GM04503 (cell line): ENCODE results near the gene ZNF227.
"Not testable (repeated sequence)": the region's sequence is repeated elsewhere in the genome, so short reads cannot be mapped to it uniquely, and the experiment has no call there.

Experiments used
- DNase-seq: peaks from one replicate; pipeline ENCODE4 v3.0.0-alpha.2; 2012; ENCODE audit warnings: low read depth

The ZNF227 gene

GRCh38 chr19:44212250-44212865 is at the start of gene ZNF227:
Gene ZNF227, plus strand, starts transcription at chr19:44212532. Its CDS starts 5,261 bp downstream, at chr19:44217793.
- peak; percentile 95 for DNase-seq

GRCh38 chr19:44163789-44164188 is 48.5 kb upstream of the ZNF227 start:
- no peak for DNase-seq

GRCh38 chr19:44164327-44164672 is 48.0 kb upstream of the ZNF227 start:
- no peak for DNase-seq

GRCh38 chr19:44164673-44165512 is 47.4 kb upstream of the ZNF227 start, which contains the start of gene ZNF226:
Gene ZNF226, plus strand, starts transcription at chr19:44165100. Its CDS starts 4,981 bp downstream, at chr19:44170081.
- peak; percentile 97 for DNase-seq

GRCh38 chr19:44170660-44171059 is 41.7 kb upstream of the ZNF227 start:
- DNase-seq = not testable (repeated sequence)

GRCh38 chr19:44176590-44176989 is 35.7 kb upstream of the ZNF227 start:
- no peak for DNase-seq

GRCh38 chr19:44180968-44181367 is 31.4 kb upstream of the ZNF227 start:
- no peak for DNase-seq

- no peak for DNase-seq
Observed at GRCh38 chr19:44182145-44182544, 30.2 kb upstream of the ZNF227 start.

GRCh38 chr19:44190020-44190419 is 22.3 kb upstream of the ZNF227 start:
- DNase-seq = no peak

GRCh38 chr19:44192127-44192526 is 20.2 kb upstream of the ZNF227 start:
- DNase-seq = no peak

- no peak for DNase-seq
Observed at GRCh38 chr19:44196772-44197171, 15.6 kb upstream of the ZNF227 start.

- DNase-seq = no peak
Observed at GRCh38 chr19:44202470-44202869, 9.9 kb upstream of the ZNF227 start.

- no peak for DNase-seq
Observed at GRCh38 chr19:44202974-44203373, 9.4 kb upstream of the ZNF227 start.

GRCh38 chr19:44203877-44204276 is 8.5 kb upstream of the ZNF227 start:
- DNase-seq = not testable (repeated sequence)

GRCh38 chr19:44204772-44205171 is 7.6 kb upstream of the ZNF227 start:
- DNase-seq = no peak

GRCh38 chr19:44207126-44207803 is 5.1 kb upstream of the ZNF227 start:
- DNase-seq = peak; percentile 67

GRCh38 chr19:44212866-44213346 is 574 bp downstream of the ZNF227 start:
- DNase-seq = no peak

GRCh38 chr19:44219926-44220325 is 7.6 kb downstream of the ZNF227 start:
- not testable (repeated sequence) for DNase-seq

- DNase-seq = not testable (repeated sequence)
Observed at GRCh38 chr19:44220761-44221160, 8.4 kb downstream of the ZNF227 start.

GRCh38 chr19:44221291-44221690 is 9.0 kb downstream of the ZNF227 start:
- not testable (repeated sequence) for DNase-seq

GRCh38 chr19:44228318-44228717 is 16.0 kb downstream of the ZNF227 start:
- no peak for DNase-seq

- no peak for DNase-seq
Observed at GRCh38 chr19:44232867-44233266, 20.5 kb downstream of the ZNF227 start.

- DNase-seq = no peak
Observed at GRCh38 chr19:44236384-44236783, 24.1 kb downstream of the ZNF227 start.
